Astrocyte (in vitro differentiated cells and primary cell): ENCODE data around the gene BRF1.

Experiments used
- CTCF ChIP-seq: IDR thresholded peaks from 2 replicates; pipeline ENCODE4 v1.5.1; 2011; ENCODE audit warnings: low read depth, mild to moderate bottlenecking, inconsistent platforms, low read length, moderate library complexity; ENCODE audit not compliant: insufficient read depth
- EZH2 ChIP-seq: IDR thresholded peaks from 2 replicates; pipeline ENCODE4 v1.6.1; 2012; ENCODE audit warnings: mild to moderate bottlenecking, low read length, inconsistent platforms; ENCODE audit not compliant: insufficient read depth

DNA sequence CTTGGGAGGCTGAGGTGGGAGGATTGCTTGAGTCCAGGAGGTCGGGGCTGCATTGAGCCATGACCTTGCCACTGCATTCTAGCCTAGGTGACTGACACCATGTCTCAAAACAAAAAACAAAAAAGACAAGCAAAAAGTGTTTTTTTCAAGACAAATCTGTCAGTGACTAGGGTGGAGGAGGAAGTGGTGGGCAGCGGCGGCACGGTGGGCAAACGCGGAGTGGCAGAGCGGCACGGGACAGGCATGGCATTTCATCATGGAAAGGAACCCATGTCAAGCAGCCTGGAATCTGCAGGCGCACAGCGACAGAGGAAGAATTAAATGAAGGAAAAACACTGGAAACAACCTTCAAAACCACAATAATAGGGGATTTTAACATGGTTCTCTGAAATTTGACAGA lies 56.5 kb downstream of the BRF1 start:
- TF ChIP-seq CTCF (no peak), EZH2 (no peak)
